OCI-LY1 (cell line): Measurements from ENCODE around the gene SLC6A4.

ENCODE experiments used
- H2AFZ ChIP-seq: fragments of 200-600 bp; sonication (generic), shearing (Covaris generic); 2 replicates; pipeline ENCODE4 v1.6.0; 2014; ENCODE audit warnings: antibody characterized with exemption, mild to moderate bottlenecking, low read length
- H3F3A ChIP-seq: fragments of 200-600 bp; sonication (generic), shearing (Covaris generic); 2 replicates; pipeline ENCODE4 v1.6.0; 2014; ENCODE audit warnings: mild to moderate bottlenecking, antibody characterized with exemption, low read length, moderate library complexity; ENCODE audit not compliant: insufficient read depth
- H3K27ac ChIP-seq: fragments of 200-600 bp; sonication (generic); 2 replicates; pipeline ENCODE4 v1.5.1; 2014; ENCODE audit warnings: low read length, mixed run types, mild to moderate bottlenecking, low read depth; ENCODE audit not compliant: poor library complexity, severe bottlenecking
- H3K27me3 ChIP-seq: fragments of 200-600 bp; sonication (generic); 2 replicates; pipeline ENCODE4 v1.6.0; 2014; ENCODE audit warnings: antibody characterized with exemption, mild to moderate bottlenecking, low read length, moderate library complexity; ENCODE audit not compliant: insufficient read depth
- H3K36me3 ChIP-seq: fragments of 200-600 bp; sonication (generic); 2 replicates; pipeline ENCODE4 v1.6.1; 2014; ENCODE audit warnings: mild to moderate bottlenecking, antibody characterized with exemption, low read length, moderate library complexity, mixed read lengths; ENCODE audit not compliant: insufficient read depth
- H3K4me1 ChIP-seq: fragments of 200-600 bp; sonication (generic); 2 replicates; pipeline ENCODE4 v1.5.1; 2014; ENCODE audit warnings: mild to moderate bottlenecking, low read length, moderate library complexity; ENCODE audit not compliant: insufficient read depth, severe bottlenecking
- H3K4me2 ChIP-seq: fragments of 200-600 bp; sonication (generic), shearing (Covaris generic); 2 replicates; pipeline ENCODE4 v1.6.1; 2014; ENCODE audit warnings: low read length
- H3K4me3 ChIP-seq: fragments of 200-600 bp; sonication (generic); 2 replicates; pipeline ENCODE4 v1.5.1; 2014; ENCODE audit warnings: low read length, low read depth, mild to moderate bottlenecking, mixed read lengths; ENCODE audit not compliant: poor library complexity, severe bottlenecking
- H3K79me2 ChIP-seq: fragments of 200-600 bp; shearing (Covaris generic); 2 replicates; pipeline ENCODE4 v1.6.1; 2016; ENCODE audit warnings: mixed run types, low read length, mixed read lengths; ENCODE audit not compliant: insufficient read depth
- H3K9ac ChIP-seq: fragments of 200-600 bp; sonication (generic), shearing (Covaris generic); 2 replicates; pipeline ENCODE4 v1.6.1; 2014; ENCODE audit warnings: mild to moderate bottlenecking, low read length, mixed read lengths
- H3K9me2 ChIP-seq: fragments of 200-600 bp; sonication (generic), shearing (Covaris generic); 2 replicates; pipeline ENCODE4 v1.6.1; 2014; ENCODE audit warnings: low read depth, mild to moderate bottlenecking, low read length, mixed read lengths
- H3K9me3 ChIP-seq: fragments of 200-600 bp; shearing (Covaris generic); 2 replicates; pipeline ENCODE4 v1.6.1; 2014; ENCODE audit warnings: low read length, mixed read lengths
- H4K20me1 ChIP-seq: fragments of 200-600 bp; sonication (generic), shearing (Covaris generic); 2 replicates; pipeline ENCODE4 v1.6.0; 2016; ENCODE audit warnings: mild to moderate bottlenecking, low read length; ENCODE audit not compliant: insufficient read depth
- CTCF ChIP-seq: fragments of 200-600 bp; sonication (generic), shearing (Covaris generic); IDR thresholded peaks from 2 replicates; pipeline ENCODE4 v1.5.1; 2017; ENCODE audit warnings: mild to moderate bottlenecking, antibody characterized with exemption, low read length, moderate library complexity, mixed read lengths
- EZH2 ChIP-seq: fragments of 200-600 bp; sonication (generic), shearing (Covaris generic); IDR thresholded peaks from 2 replicates; pipeline ENCODE4 v1.8.0; 2017; ENCODE audit warnings: borderline replicate concordance, mixed run types, mild to moderate bottlenecking, antibody characterized with exemption, low read length, moderate library complexity, mixed read lengths

Gene SLC6A4

GRCh38 chr17:30158896-30159625 is 76.4 kb downstream of the SLC6A4 start:
- H3K4me2 ChIP-seq, result no peak overlapping the region

GRCh38 chr17:30155389-30155788 is 80.1 kb downstream of the SLC6A4 start:
- no peak overlapping the region for H3K4me2 ChIP-seq
- peaks cover 33% of the 10 kb centered on the region for H3K79me2 ChIP-seq
- peaks cover 62% of the 10 kb centered on the region for H3K36me3 ChIP-seq
- no peak overlapping the region for H3K27ac ChIP-seq
- H3F3A ChIP-seq, result no peaks in the 10 kb centered on the region
- no peak overlapping the region for H3K4me3 ChIP-seq
- H3K9ac ChIP-seq, result no peak overlapping the region
- H3K9me3 ChIP-seq, result peaks cover 8% of the 10 kb centered on the region; the same call in 1 of the 2 replicates
- H3K27me3 ChIP-seq, result no peaks in the 10 kb centered on the region
- H2AFZ ChIP-seq, result no peak overlapping the region
- no peak for TF ChIP-seq CTCF
- TF ChIP-seq EZH2, result no peak
- no peaks in the 10 kb centered on the region for H4K20me1 ChIP-seq
- no peaks in the 10 kb centered on the region for H3K4me1 ChIP-seq
- H3K9me2 ChIP-seq, result no peaks in the 10 kb centered on the region

More at GRCh38 chr17:30158896-30159625, 76.4 kb downstream of the SLC6A4 start:
- no peaks in the 10 kb centered on the region for H3F3A ChIP-seq
- no peak overlapping the region for H3K4me3 ChIP-seq
- no peak overlapping the region for H2AFZ ChIP-seq
- H3K36me3 ChIP-seq, result peaks cover 72% of the 10 kb centered on the region
- H3K9ac ChIP-seq, result no peak overlapping the region
- no peaks in the 10 kb centered on the region for H3K27me3 ChIP-seq
- peaks cover 46% of the 10 kb centered on the region for H3K79me2 ChIP-seq
- no peaks in the 10 kb centered on the region for H3K9me2 ChIP-seq
- no peak overlapping the region for H3K27ac ChIP-seq
- no peaks in the 10 kb centered on the region for H4K20me1 ChIP-seq
- no peaks in the 10 kb centered on the region for H3K4me1 ChIP-seq
- H3K9me3 ChIP-seq, result peaks cover 16% of the 10 kb centered on the region
- TF ChIP-seq EZH2, result no peak
- no peak for TF ChIP-seq CTCF

- H4K20me1 ChIP-seq, result no peaks in the 10 kb centered on the region
- no peaks in the 10 kb centered on the region for H3F3A ChIP-seq
- H3K4me3 ChIP-seq, result no peak overlapping the region
- no peak overlapping the region for H3K27ac ChIP-seq
- H3K79me2 ChIP-seq, result peaks cover 40% of the 10 kb centered on the region
- H3K36me3 ChIP-seq, result peaks cover 55% of the 10 kb centered on the region
- H3K9me2 ChIP-seq, result no peaks in the 10 kb centered on the region
- TF ChIP-seq EZH2 (no peak), CTCF (no peak)
- no peak overlapping the region for H2AFZ ChIP-seq
- H3K4me2 ChIP-seq, result no peak overlapping the region
- no peaks in the 10 kb centered on the region for H3K27me3 ChIP-seq
- no peak overlapping the region for H3K9ac ChIP-seq
- no peaks in the 10 kb centered on the region for H3K4me1 ChIP-seq
- H3K9me3 ChIP-seq, result 0 out of 2 replicates have a peak, but pooled peaks cover under 1% of the 10 kb centered on the region
Measured at GRCh38 chr17:30153463-30153862, 82.0 kb downstream of the SLC6A4 start.
